Measurements from ENCODE around the gene ST6GALNAC2.
"Not testable (repeated sequence)": the region's sequence is repeated elsewhere in the genome, so short reads cannot be mapped to it uniquely, and the experiment has no call there.

The ST6GALNAC2 gene

DNA sequence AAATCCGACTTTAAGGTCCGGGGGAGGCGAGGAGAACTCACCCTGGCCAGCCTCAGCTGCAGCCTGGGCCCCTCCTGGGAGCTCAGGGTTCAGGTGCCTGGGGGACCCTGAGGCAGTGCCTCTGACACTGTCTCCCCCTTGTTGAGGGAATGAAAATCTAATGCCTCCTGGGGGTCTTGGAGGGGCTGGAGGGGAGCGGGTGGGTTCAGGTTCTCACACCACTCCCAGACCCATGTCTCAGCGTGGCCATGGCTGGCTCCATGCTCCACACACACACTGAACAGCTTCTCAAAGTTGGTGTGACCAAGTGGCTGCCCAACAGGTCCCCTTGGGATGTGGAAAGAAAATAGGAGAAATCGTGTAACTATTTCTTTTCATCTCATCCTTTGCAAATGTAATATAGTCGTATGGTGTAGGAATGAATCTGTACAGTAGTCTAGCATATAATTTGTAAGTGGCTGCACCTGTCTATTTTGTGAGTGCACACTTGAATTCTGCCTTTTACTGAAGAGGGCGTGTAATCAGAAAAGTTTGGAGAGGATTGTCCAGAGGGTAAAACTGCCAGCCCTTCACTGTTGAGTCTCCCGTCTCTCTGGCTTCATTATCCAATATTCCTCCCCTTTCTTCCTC, 46.6 kb downstream of the ST6GALNAC2 start:
- no peak for DNase-seq

DNA sequence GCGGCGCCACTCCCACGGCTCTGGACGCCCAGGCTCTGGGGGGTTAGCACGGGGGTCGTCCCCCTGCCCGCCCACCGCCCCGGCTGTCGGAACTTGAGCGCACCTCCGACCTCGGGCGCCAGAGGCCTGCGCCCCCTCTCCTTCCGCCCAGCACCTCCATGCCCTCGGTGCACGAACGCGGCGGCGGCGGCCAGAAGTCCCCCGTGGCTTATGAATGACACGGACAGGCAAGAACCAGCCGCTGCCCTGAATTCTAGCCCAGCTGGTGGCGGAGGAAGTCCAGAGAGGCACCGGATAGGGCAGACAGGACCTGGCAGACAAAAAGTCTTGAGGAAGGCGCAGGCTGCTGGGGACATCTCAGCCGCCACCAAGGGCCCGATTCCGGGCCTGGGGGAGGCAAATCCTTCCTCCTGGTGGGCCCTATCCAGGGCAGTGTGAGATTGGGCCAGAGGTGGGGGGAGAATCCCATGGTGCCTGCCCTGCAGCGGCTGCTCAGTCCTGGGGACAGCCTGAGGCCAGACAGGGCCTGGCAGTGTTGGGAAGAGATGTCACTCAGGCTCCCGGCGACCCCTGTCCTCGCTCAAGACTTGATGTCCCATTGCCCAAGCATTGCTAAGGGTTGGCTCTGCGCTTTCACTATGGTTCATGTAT, 47.3 kb downstream of the ST6GALNAC2 start:
- no peak for DNase-seq

DNA sequence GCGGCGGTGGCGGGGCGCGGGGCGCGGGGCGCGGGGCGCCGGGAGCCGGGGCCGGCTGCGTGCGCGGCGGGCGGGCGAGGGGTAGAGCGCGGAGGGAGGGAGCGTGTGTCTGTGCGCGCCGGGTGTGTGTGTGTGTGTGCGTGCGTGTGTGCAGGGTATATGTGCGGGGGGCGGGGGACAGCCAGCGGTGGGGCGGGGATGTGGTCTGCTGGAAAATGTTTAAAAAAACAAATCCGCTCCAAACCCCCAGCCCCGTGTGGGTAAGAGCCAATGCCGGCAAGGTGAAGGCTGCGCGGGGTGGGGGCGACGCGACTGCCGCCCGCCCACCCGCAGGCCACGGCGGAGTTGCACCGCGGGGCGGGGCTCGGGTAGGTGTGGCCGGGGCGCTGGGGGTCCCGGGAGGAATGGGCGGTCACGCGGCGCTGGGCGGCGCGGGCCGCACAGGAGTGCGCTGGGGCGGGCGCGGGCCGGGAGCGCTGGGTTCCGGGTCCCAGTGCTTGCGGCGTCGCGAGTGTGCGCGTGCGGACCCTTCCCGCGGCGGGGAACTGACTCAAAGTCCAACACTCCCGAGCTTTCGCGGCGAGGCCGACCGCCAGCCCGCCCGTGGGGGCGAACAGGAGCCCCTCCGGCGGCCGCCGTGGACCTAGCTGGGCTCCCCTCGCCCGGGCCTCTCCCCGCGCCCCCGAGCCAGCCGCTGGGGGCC, 47.9 kb downstream of the ST6GALNAC2 start, which contains the start of gene CYGB:
TSS of gene CYGB (minus strand) at position 132 of the 703 bp plus-strand sequence. CDS start 167 bp downstream, outside the sequence.
- no peak for DNase-seq

DNA sequence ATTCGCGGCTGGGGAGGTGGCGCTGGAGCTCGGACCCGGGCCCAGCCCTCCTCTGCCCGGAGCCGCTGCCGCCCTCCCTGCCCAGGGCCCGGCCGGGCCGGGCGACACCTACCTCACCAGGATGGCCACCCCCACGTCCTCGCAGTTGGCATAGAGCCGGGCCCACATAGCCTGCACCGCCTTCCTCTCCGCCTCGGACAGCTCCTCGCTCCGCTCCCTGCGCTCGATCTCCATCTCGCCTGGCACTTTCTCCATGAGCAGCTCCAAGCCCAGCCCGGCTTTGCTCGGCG, 48.4 kb downstream of the ST6GALNAC2 start:
- DNase-seq = no peak

DNA sequence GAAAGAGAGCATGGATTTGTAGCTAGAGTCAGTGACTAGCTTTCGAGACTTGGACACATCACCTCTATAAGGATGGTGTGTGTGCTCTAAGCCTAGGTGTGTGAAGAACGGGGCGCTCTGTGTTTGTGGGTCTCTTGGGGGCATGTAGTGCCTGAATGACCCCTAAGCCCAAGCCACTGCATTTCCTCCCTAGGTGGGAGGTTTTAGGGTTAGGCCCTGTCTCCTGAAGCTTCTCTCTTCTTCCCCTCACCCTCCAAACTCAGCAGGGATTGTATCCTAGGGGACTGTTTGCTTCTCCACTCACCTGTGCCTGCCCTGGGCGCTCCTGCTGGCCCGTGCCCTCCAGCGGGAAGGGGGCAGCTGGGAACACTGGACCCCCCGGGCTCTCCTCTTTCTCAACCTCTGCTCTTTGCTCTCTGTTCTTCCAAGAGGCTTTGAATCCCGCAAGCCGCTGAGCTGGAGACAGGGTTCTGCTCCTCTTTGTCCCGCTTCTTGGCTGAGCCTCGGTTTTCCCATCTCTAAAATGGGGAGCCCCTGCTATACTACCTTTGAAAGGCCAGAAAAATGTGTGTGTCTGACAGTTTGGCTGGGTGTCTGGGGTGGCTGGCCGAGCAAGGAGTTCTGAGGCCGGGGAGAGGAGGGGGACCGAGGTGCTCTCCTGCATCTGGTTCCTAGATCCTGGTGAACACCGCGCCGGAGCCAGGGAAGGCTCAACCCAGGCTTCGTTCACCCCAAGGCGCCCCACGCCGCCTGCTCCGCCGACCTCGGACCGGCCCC, 49.0 kb downstream of the ST6GALNAC2 start:
- DNase-seq = no peak

DNA sequence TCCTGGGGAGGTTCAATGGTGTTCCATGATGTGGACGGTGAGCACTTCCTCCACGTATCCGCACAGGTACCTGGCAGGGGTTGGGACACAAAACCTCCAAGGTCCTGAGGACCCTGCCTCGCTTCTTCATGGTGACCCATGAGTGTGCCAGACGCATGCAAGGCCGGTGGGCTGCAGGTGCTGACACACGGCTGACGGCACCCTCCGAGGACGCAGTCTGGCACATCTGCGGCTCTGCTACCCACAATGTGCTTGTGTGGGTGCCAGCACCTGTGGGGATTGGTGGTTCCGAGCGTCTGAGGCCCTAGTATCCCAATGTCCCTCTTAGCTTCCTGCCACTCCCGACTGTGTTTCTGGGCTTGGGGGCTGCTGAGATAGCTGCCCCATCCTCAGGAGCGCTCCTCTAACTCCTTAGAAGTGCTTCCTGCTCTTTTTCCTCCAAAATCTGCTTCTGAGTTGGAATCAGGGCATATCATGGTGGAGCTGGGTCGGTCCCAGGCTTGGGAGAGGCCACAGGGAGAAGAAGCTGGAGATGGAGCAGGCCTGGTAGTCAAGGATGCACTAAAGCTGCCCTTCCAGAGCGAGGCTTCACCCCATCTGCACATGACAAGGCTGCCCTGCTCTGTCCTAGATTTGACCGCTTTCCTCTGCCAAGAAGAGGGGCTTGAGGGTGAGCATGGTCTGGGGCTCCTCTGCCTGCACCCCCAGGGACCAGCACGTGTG, 49.7 kb downstream of the ST6GALNAC2 start:
- DNase-seq = no peak

DNA sequence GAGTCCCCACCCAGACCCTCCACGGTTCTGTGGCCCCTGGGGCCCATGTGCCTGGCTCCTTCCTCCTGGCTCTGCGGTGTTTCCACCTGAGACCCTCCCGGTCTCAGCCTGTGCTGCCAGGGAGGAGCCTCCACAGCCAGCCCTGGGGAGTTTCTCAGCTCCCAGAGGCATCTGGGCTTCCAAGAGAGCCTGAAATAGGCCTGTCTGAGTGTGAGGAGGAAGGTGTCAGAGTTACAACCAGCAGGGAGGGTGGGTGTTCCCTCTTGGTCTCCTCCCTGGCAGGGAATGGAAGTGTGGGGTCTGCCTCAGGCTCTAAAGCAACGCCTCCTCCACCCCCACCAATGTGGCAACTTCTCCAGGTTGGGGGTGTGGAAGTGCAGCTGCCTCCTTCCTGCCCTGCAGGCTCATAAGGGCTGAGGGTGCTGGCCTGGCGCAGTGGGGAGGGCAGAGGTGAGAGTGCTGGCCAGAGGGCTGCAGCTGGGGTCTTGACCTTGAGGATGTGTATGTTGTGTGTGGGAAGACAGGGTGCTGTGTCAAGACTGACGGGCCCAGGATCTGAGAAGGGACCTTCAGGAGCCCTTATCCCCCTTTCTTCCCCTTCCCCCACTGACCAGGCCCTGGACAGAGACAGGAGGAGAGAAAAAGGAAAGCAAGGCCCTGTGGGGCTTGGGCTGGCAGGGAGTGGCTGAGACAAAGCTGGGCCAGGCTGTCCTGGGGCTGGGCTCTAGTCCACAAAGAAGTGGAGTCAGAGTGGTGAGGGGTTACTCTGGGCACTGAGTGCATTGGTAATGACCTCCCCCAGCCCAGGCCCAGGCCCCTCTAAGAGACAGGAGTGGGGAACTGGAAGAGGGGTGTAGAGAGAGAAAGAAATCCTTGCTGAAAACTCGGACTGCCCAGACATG, 50.6 kb downstream of the ST6GALNAC2 start:
- DNase-seq = no peak

DNA sequence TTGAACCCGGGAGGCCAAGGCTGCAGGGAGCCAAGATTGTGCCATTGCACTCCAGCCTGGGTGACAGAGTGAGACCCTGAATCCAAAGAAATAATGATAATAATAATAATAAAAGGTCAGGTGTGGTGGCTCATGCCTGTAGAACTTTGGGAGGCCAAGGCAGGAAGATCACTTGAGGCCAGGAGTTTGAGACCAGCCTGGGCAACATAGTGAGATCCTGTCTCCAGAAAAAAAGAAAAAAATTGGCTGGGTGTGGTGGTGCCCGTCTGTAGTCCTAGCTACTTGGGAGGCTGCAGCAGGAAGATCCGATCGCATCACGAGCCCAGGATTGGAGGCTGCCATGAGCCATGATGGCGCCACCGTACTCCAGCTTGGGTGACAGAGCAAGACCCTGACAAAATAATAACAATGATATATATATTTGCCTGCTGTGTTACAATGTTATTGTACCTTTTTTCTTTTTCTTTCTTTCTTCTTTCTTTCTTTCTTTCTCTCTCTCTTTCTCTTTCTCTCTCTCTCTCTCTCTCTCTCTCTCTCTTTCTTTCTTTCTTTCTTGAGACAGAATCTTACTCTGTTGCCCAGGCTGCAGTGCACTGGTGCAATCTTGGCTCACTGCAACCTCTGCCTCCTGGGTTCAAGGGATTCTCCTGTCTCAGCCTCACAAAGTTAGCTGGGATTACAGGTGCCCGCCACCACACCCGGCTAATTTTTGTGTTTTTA, 51.9 kb downstream of the ST6GALNAC2 start:
- DNase-seq = not testable (repeated sequence)

DNA sequence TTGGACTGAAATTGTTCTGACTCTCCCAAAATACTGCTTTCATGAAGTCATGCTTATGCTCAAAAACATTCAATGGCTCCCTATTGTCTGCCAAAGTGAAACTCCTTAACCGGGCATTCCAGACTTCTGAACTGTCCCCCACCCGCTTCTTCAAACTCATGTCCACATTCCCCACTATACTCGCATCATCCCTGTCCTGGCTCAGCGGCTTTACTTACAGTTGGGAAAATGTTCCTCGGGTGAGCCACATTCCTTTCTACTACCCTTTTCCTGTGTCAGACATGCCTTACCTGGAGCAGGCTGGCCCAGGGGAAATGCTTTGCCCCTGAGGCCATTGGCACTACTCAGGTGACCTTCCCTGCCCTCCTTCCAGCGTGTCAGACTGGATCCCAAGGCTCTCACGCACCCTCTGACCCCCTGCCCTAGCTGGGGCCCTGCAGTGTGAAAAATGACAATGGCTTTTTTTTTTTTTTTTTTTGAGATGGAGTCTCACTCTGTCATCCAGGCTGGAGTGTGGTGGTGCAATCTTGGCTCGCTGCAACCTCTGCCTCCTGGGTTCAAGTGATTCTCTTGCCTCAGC, 53.5 kb downstream of the ST6GALNAC2 start:
- no peak for DNase-seq

DNA sequence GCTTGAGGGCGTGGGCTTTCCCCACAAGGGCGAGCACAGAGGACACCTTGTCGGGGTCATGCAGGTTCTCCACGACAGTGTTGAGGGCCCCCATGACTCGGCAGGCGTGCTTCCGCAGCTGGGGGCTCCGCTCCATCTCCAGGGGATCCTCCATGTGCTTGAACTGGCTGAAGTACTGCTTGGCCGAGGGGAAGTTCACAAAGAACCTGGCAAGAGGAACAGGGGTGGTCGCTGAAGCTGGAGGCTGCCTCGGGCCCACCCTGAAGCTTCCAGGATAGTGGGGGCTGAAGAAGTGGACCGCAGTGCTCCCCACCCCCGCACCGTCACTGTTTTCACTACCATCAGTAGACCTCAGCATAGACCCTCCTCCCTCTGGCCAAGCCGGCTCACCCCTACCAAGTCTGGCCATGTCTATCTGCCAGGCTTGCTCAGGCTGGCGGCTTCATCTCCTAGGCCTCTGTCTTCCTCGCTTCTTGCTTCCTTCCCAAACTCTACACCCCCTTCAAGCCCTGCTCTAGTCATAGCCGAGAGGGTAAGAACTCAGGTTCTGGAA, 54.1 kb downstream of the ST6GALNAC2 start:
- DNase-seq = no peak

DNA sequence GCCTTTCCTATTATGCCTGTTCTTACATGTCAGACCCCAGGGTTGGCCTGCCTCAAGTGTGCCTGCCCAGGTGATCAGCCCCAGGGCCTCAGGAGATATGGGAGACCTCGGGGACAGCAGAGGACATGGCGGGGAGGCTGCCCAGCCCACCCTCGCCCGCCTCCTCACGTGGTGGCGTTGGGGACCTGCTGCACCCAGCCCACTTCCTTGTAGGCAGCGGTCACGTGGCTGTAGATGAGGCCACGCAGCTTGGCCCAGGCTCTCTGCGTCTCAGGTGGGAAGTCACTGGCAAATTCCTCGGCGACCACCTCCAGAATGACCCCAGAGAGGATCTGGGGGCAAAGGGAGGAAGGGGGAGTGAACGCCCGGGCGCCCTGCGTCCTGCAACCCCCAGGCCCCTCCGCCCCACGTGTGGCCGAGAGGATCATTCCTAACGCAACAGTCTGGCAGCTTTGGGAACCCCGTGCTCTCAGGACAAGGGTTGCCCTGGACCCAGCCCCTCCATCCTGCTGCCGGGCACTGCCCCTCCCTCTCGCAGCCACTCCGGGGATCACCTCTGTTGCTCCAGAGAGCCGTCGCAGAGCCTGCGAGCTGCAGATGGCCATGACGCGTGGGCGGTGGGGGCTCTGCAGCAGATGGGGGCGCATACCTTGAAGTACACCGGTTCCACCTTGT, 54.7 kb downstream of the ST6GALNAC2 start:
- DNase-seq = no peak

DNA sequence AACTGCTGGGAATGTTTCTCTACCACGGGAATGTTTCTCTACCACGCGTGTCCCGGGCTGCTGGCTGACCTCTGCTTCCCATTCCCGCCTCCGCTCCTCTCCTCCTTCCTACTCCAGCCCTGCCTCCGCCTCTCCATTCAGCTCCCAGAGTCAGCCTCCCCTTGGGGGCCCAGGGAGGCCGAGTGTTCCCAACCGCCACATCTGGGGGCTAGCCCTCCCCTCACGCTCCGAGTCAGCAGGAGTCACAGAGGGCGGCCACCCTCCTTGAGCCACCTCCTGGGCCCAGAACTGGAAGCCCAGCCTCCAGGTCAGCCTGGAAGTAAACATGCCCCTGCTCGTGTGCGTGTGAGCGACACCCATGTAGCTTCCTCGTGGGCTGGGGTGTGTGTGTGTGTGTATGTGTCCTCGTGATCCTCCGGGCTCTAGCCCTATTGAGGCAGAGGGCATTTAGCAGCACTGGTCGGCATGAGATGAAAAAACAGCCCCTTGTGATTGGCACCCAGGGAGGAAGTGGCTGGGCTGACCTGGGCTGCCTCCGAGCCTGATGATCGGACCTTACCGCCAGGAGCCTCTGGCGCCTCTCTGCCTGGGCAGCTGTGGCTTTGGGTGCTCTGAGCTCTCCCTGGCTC, 55.5 kb downstream of the ST6GALNAC2 start:
- no peak for DNase-seq

DNA sequence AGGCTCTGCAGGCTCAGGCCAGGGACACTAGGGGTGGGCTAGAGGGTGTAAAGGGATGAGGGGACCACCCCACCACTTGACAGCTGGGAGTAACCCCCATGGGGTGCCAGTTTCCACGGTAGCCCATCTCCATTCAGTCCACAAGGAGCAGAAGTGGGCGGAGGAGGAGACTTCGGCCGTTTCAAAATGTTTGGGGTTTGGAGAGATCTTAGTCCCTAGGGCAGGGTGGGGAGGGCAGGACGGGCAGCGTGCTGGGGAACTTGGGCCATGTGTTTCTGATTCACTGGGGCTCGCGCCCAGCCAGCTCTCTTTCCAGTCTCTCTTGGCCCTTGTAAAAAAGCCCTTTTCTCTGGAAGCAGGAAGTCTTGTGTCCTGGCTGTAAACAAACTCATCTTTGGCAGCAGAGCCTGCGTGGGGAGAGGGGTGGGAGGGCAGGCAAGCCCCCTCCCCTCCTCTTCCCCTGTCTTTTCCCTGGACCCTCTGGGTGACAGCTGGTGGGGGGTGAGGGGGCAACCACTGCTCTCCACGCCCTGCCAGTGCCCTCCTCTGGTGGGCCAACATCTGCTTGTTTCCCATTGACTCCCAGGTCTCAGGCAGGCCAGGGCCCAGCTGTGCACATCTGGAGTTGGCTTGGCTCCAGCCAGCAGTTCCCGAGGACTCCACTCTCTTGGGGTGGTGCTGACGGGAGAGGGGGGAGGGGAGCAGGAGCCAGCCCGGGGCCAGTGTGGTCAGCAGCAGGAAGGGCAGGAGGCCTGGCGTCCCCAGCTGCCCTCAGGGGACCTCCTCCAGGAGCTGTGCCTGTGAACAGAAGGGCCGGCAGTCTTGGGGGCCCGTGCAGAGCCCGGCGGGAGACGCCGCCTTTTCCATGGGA, 56.2 kb downstream of the ST6GALNAC2 start:
- DNase-seq = no peak

DNA sequence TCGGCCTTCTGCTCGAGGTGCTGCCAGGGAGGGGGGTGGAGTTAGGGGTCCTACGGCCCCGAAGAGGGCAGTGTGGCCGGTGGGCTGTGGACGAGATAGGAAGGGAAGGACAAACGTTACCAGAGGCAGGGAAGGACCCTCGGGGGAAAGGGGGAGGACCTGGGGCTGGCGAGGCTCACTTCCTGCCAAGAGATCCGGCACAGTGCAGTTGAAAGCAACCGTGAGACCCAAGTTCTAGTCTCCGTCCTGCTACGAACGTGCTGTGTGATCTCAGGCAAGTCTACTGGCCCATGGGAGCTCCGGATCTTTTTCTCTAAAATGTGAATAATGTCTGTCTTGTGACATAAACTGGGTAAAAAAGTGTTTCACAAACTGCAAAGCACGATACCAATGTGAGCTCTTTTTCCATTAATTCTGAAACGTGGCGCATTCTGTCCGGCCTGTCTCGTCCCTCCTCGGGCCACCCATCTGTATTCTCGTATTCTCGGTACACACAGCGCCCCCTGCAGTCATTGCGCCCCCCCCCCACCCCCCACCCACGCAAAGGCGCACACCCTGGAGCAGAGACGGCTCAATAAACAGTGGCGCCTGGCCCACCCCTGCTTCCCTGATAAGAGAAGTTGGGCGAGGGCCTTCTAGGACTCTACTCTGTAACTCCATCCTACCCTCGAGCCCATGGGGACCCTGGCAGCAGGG, 57.0 kb downstream of the ST6GALNAC2 start:
- no peak for DNase-seq

DNA sequence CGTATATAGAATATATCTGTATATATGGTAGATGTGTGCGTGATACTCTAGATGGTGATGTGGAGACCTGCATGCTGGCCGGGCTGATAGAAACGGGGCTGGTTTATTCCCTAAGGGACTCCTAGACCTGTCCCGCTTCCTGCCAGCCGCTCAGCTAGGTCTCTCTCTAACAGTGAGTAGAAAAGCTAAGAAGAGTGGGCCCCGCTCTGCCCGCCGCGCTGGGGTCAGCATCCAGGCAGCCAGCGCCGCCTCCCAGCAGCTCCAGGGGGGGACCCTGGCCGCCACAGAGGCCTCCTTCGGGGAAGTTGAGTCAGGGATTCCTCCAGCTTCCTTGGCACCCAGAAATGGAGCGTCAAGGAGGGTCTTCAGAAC, 57.5 kb downstream of the ST6GALNAC2 start:
- no peak for DNase-seq

DNA sequence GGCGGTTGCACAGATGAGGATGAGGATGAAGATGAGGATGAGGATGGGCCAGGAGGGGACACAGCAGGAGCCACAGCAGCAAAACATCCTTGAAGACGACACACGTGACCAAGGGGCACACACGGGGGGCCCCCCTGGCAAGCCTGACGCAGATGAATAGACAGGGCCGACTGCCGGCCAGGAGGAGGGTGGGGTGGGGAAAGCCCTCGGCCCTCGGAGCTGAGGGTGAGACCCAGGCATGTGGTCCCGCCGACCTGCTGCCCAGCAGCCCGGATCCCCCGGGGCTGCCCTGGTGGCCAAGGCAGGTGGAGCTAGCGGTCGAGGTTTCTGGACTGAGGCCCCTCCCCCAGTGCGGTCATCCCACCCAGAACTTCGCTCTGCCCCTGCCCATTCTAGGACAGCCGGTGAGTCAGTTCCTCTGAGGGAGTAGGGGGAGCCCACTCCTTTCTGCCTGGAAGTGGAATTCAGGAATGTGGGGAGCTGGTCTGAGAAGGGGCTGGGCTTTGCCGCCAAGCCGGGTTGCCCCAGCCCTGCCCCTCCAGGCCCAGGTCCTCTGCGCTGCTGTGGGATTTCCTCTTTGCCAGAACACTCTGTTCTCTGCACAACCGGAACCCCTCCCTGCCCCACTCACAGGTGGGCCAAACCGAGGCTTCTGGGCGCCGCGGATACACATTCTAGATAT, 58.1 kb downstream of the ST6GALNAC2 start:
- no peak for DNase-seq

DNA sequence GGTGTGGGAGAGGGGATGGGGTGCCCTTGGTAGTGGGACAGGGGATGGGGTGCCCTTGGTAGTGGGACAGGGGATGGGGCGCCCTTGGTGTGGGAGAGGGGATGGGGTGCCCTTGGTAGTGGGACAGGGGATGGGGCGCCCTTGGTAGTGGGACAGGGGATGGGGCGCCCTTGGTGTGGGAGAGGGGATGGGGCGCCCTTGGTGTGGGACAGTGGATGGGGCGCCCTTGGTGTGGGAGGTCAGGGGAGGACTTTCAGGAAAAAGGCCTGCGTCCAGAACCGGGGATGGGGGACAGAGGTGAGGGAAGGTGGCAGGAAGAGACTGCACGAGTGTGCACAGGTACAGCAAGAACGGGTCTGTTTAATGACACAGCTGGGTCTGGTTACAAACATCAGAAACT, 58.6 kb downstream of the ST6GALNAC2 start:
- DNase-seq = not testable (repeated sequence)

All from NCI-H187 treated with DMSO at 0.1 percent for 48 hours (cell line).